Panc1 (cell line): ENCODE results near the gene HSPBP1. TPM values are rescaled to one million over a fixed set of nuclear protein-coding genes. Genes with fewer than 3 reads are reported as not detected.

ENCODE experiments used
- microRNA-seq: library from miRNA; unstranded; fragments of <30 nt; microRNA quantifications from one replicate; pipeline ENCODE4 v1.1.0, GENCODE V29; 2020; ENCODE audit not compliant: unreplicated experiment
- total RNA-seq: library from RNA; stranded (reverse); gene quantifications from one replicate; pipeline ENCODE4 v1.2.1, GENCODE V29; 2021; ENCODE audit not compliant: unreplicated experiment

HSPBP1 gene
- total RNA-seq, 1 experiment from 2014 or later, result 84.2 TPM

Small RNA genes lying within 50 kb of the gene (microRNA-seq; reads per million reads assigned to microRNA genes)
- gene MIR6802, result 2.9 reads per million
- 5.1 reads per million, percentile 14 among the genes with 10 or more reads in this experiment for gene MIR6803
- gene MIR6804, result 2.2 reads per million

Other genes with a start within 250 kb of the HSPBP1 start
- 1.2 TPM for gene GP6, start 241.8 kb downstream of the HSPBP1 start, total RNA-seq
- gene RDH13, start 217.0 kb downstream of the HSPBP1 start, total RNA-seq, result 37.8 TPM
- 11.0 TPM for gene EPS8L1, start 204.2 kb downstream of the HSPBP1 start, total RNA-seq
- gene PPP1R12C, start 162.5 kb downstream of the HSPBP1 start, total RNA-seq, result 158 TPM
- 116 TPM for gene TNNT1, start 130.9 kb downstream of the HSPBP1 start, total RNA-seq
- 14.6 TPM for gene TNNI3, start 122.4 kb downstream of the HSPBP1 start, total RNA-seq
- gene DNAAF3, start 113.5 kb downstream of the HSPBP1 start, total RNA-seq, result 12.4 TPM
- 3.2 TPM for gene SYT5, start 99.8 kb downstream of the HSPBP1 start, total RNA-seq
- gene PTPRH, start 70.6 kb downstream of the HSPBP1 start, total RNA-seq, result 42.8 TPM
- 14.2 TPM for gene TMEM86B, start 51.3 kb downstream of the HSPBP1 start, total RNA-seq
- gene PPP6R1, start 21.1 kb downstream of the HSPBP1 start, total RNA-seq, result 172 TPM
- gene BRSK1, start 3.9 kb upstream of the HSPBP1 start, total RNA-seq, result 7.9 TPM
- not detected for gene TMEM150B, start 45.2 kb upstream of the HSPBP1 start, total RNA-seq
- gene KMT5C, start 59.8 kb upstream of the HSPBP1 start, total RNA-seq, result 30.6 TPM
- 5.6 TPM for gene COX6B2, start 74.6 kb upstream of the HSPBP1 start, total RNA-seq
- not detected for gene GARIN5B, start 83.2 kb upstream of the HSPBP1 start, total RNA-seq
- gene IL11, start 90.4 kb upstream of the HSPBP1 start, total RNA-seq, result 4.4 TPM
- 0.74 TPM for gene TMEM190, start 96.7 kb upstream of the HSPBP1 start, total RNA-seq
- 7.4 TPM for gene TMEM238, start 104.2 kb upstream of the HSPBP1 start, total RNA-seq
- gene RPL28, start 105.8 kb upstream of the HSPBP1 start, total RNA-seq, result 2,154 TPM
- gene UBE2S, start 127.7 kb upstream of the HSPBP1 start, total RNA-seq, result 635 TPM
- gene SHISA7, start 163.2 kb upstream of the HSPBP1 start, total RNA-seq, result 0.03 TPM
- gene ISOC2, start 181.5 kb upstream of the HSPBP1 start, total RNA-seq, result 150 TPM
- not detected for gene C19orf85, start 184.6 kb upstream of the HSPBP1 start, total RNA-seq
- gene ZNF628, start 196.5 kb upstream of the HSPBP1 start, total RNA-seq, result 21.7 TPM
- gene NAT14, start 205.1 kb upstream of the HSPBP1 start, total RNA-seq, result 93.1 TPM
- gene SSC5D, start 208.3 kb upstream of the HSPBP1 start, total RNA-seq, result 13.0 TPM